ENCODE results near the gene SLC24A3. TPM values are rescaled to one million over a fixed set of nuclear protein-coding genes. Genes with fewer than 3 reads are reported as not detected.

Gene SLC24A3
- total RNA-seq, 1 donor from 2014 or later = 0.79 TPM

DNA sequence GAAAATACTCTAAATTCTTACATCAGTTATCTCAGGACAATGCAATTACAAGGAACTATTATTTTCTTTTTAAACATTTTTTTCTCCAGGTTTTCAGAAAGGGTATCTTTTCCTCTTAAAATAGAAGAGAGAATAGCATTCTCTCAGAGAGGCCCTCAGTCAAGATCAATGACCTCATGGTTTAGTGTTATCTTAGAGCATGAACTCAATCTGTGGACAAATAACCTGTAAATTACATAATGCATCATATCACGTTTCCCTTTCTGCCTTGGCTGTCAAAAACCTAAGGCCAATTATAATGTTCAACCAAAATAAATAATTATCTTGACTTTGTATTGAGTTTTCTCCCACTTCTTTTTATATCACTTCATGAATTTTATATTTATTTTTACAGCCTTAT, 202.2 kb downstream of the SLC24A3 start:
- Histone ChIP-seq H3K79me2 (ENCODE audit: insufficient read depth, low read length) (no peaks in the 10 kb centered on the region), H4K20me1 (ENCODE audit: insufficient read depth, low read length) (no peaks in the 10 kb centered on the region), H3K4me2 (ENCODE audit: low read length) (no peak overlapping the region), H2AFZ (ENCODE audit: low read depth, low read length) (no peak overlapping the region), H3K9me3 (ENCODE audit: insufficient read depth, low read depth, low read length) (no peaks in the 10 kb centered on the region), H3K36me3 (ENCODE audit: insufficient read depth, low read length) (no peaks in the 10 kb centered on the region), H3K27me3 (ENCODE audit: insufficient read depth, low read length) (no peaks in the 10 kb centered on the region), H3K4me1 (ENCODE audit: insufficient read depth, low read length) (no peaks in the 10 kb centered on the region), H3K4me3 (ENCODE audit: insufficient read depth, low read depth, low read length) (no peak overlapping the region), H3K9ac (ENCODE audit: low read length) (no peak overlapping the region), H3K27ac (ENCODE audit: low read depth, low read length) (no peak overlapping the region)
- TF ChIP-seq CTCF (IDR thresholded peaks at IDR 0.05; ENCODE audit: insufficient read depth, low read depth, low read length) (no peak), EZH2 (IDR thresholded peaks at IDR 0.05; ENCODE audit: insufficient read depth, low read length) (no peak)
- DNase-seq (ENCODE audit: low read depth) = no peak
- FAIRE-seq = no peak
- no peaks in the 10 kb centered on the region for H3K9me3 Mint-ChIP-seq (ENCODE audit: unreplicated experiment)
- peaks cover 2% of the 10 kb centered on the region for H3K27me3 Mint-ChIP-seq (ENCODE audit: low read depth, unreplicated experiment)
- H3K36me3 Mint-ChIP-seq (ENCODE audit: low read depth, unreplicated experiment) = no peaks in the 10 kb centered on the region
- no peak overlapping the region for H3K4me3 Mint-ChIP-seq (ENCODE audit: unreplicated experiment)
- no peaks in the 10 kb centered on the region for H3K4me1 Mint-ChIP-seq (ENCODE audit: low read depth, unreplicated experiment)
- no peak overlapping the region for H3K27ac Mint-ChIP-seq (ENCODE audit: unreplicated experiment)

- H3K79me2 ChIP-seq (ENCODE audit: insufficient read depth, low read length) = no peaks in the 10 kb centered on the region
- no peaks in the 10 kb centered on the region for H3K4me1 ChIP-seq (ENCODE audit: insufficient read depth, low read length)
- no peaks in the 10 kb centered on the region for H3K9me3 ChIP-seq (ENCODE audit: insufficient read depth, low read depth, low read length)
- DNase-seq (ENCODE audit: low read depth) (no peak), FAIRE-seq (no peak)
- Mint-ChIP-seq H3K27me3 (ENCODE audit: low read depth, unreplicated experiment) (peaks cover 2% of the 10 kb centered on the region), H3K9me3 (ENCODE audit: unreplicated experiment) (no peaks in the 10 kb centered on the region), H3K36me3 (ENCODE audit: low read depth, unreplicated experiment) (no peaks in the 10 kb centered on the region), H3K4me3 (ENCODE audit: unreplicated experiment) (no peak overlapping the region), H3K27ac (ENCODE audit: unreplicated experiment) (no peak overlapping the region), H3K4me1 (ENCODE audit: low read depth, unreplicated experiment) (no peaks in the 10 kb centered on the region)
- TF ChIP-seq CTCF (IDR thresholded peaks at IDR 0.05; ENCODE audit: insufficient read depth, low read depth, low read length) (no peak), EZH2 (IDR thresholded peaks at IDR 0.05; ENCODE audit: insufficient read depth, low read length) (no peak)
- no peak overlapping the region for H3K27ac ChIP-seq (ENCODE audit: low read depth, low read length)
- no peak overlapping the region for H3K9ac ChIP-seq (ENCODE audit: low read length)
- H3K4me3 ChIP-seq (ENCODE audit: insufficient read depth, low read depth, low read length) = no peak overlapping the region
- H2AFZ ChIP-seq (ENCODE audit: low read depth, low read length) = no peak overlapping the region
- no peaks in the 10 kb centered on the region for H3K36me3 ChIP-seq (ENCODE audit: insufficient read depth, low read length)
- H3K27me3 ChIP-seq (ENCODE audit: insufficient read depth, low read length) = no peaks in the 10 kb centered on the region
- H4K20me1 ChIP-seq (ENCODE audit: insufficient read depth, low read length) = no peaks in the 10 kb centered on the region
- H3K4me2 ChIP-seq (ENCODE audit: low read length) = no peak overlapping the region
Observed at GRCh38 chr20:19415786-19416185, 203.3 kb downstream of the SLC24A3 start.

GRCh38 chr20:19416627-19417026, 204.2 kb downstream of the SLC24A3 start:
- no peaks in the 10 kb centered on the region for H3K36me3 Mint-ChIP-seq (ENCODE audit: low read depth, unreplicated experiment)

More at GRCh38 chr20:19416627-19417026, 204.2 kb downstream of the SLC24A3 start:
- no peak overlapping the region for H3K9ac ChIP-seq (ENCODE audit: low read length)
- Mint-ChIP-seq H3K27ac (ENCODE audit: unreplicated experiment) (no peak overlapping the region), H3K4me1 (ENCODE audit: low read depth, unreplicated experiment) (no peaks in the 10 kb centered on the region), H3K27me3 (ENCODE audit: low read depth, unreplicated experiment) (peaks cover 2% of the 10 kb centered on the region), H3K4me3 (ENCODE audit: unreplicated experiment) (no peak overlapping the region), H3K9me3 (ENCODE audit: unreplicated experiment) (peaks cover 3% of the 10 kb centered on the region)
- peaks cover 1% of the 10 kb centered on the region for H3K9me3 ChIP-seq (ENCODE audit: insufficient read depth, low read depth, low read length)
- DNase-seq (ENCODE audit: low read depth) (no peak), FAIRE-seq (no peak)
- H3K4me2 ChIP-seq (ENCODE audit: low read length) = no peak overlapping the region
- H3K27me3 ChIP-seq (ENCODE audit: insufficient read depth, low read length) = no peaks in the 10 kb centered on the region
- no peaks in the 10 kb centered on the region for H3K4me1 ChIP-seq (ENCODE audit: insufficient read depth, low read length)
- H3K4me3 ChIP-seq (ENCODE audit: insufficient read depth, low read depth, low read length) = no peak overlapping the region
- no peaks in the 10 kb centered on the region for H3K36me3 ChIP-seq (ENCODE audit: insufficient read depth, low read length)
- H3K27ac ChIP-seq (ENCODE audit: low read depth, low read length) = no peak overlapping the region
- no peaks in the 10 kb centered on the region for H4K20me1 ChIP-seq (ENCODE audit: insufficient read depth, low read length)
- no peak for TF ChIP-seq EZH2 (IDR thresholded peaks at IDR 0.05; ENCODE audit: insufficient read depth, low read length)
- no peak for TF ChIP-seq CTCF (IDR thresholded peaks at IDR 0.05; ENCODE audit: insufficient read depth, low read depth, low read length)
- no peaks in the 10 kb centered on the region for H3K79me2 ChIP-seq (ENCODE audit: insufficient read depth, low read length)
- no peak overlapping the region for H2AFZ ChIP-seq (ENCODE audit: low read depth, low read length)

All from astrocyte (in vitro differentiated cells and primary cell).